ENCODE measurements around the gene YWHAE. TPM values are rescaled to one million over a fixed set of nuclear protein-coding genes. Genes with fewer than 3 reads are reported as not detected.

YWHAE gene
- total RNA-seq (2022; extraction: Qiagen RNA extraction): 542 to 1,108 TPM (median 563 TPM) in 5 replicates

GRCh38 chr17:1399679-1400512, at the start of gene YWHAE:
TSS of gene YWHAE (minus strand) at chr17:1400222. CDS start at chr17:1400110, 112 bp downstream.

Other genes with a start within 250 kb of the YWHAE start
- 112 to 131 TPM (median 122 TPM) in 5 replicates for gene ABR, start 220.2 kb downstream of the YWHAE start, total RNA-seq (2022; extraction: Qiagen RNA extraction)
- gene BHLHA9, start 129.8 kb downstream of the YWHAE start, total RNA-seq (2022; extraction: Qiagen RNA extraction): not detected in 5 replicates
- gene TRARG1, start 120.6 kb downstream of the YWHAE start, total RNA-seq (2022; extraction: Qiagen RNA extraction): not detected in 5 replicates
- gene CRK, start 56.0 kb upstream of the YWHAE start, total RNA-seq (2022; extraction: Qiagen RNA extraction): 76.2 to 89.8 TPM (median 85.3 TPM) in 5 replicates
- gene MYO1C, start 92.5 kb upstream of the YWHAE start, total RNA-seq (2022; extraction: Qiagen RNA extraction): 104 to 139 TPM (median 136 TPM) in 5 replicates
- 21.6 to 25.3 TPM (median 24.5 TPM) in 5 replicates for gene INPP5K, start 116.4 kb upstream of the YWHAE start, total RNA-seq (2022; extraction: Qiagen RNA extraction)
- 62.8 to 70.0 TPM (median 65.2 TPM) in 5 replicates for gene PITPNA, start 162.6 kb upstream of the YWHAE start, total RNA-seq (2022; extraction: Qiagen RNA extraction)
- 4.0 to 7.1 TPM (median 5.8 TPM) in 5 replicates for gene SLC43A2, start 228.6 kb upstream of the YWHAE start, total RNA-seq (2022; extraction: Qiagen RNA extraction)
- gene SCARF1, start 245.5 kb upstream of the YWHAE start, total RNA-seq (2022; extraction: Qiagen RNA extraction): 0.20 to 0.38 TPM (median 0.27 TPM) in 5 replicates
- 14.0 to 20.0 TPM (median 16.8 TPM) in 5 replicates for gene RILP, start 249.6 kb upstream of the YWHAE start, total RNA-seq (2022; extraction: Qiagen RNA extraction)

All from A549 treated with Mapracorat at 1 μM for 4 hours (cell line).